AG04449 (cell line): ENCODE measurements around the gene PLPP6.

ENCODE experiments used
- CTCF ChIA-PET: fragments of 350-600 bp; formaldehyde crosslinking; extraction: SDS; loops from one replicate; lab custom pipeline; 2021; ENCODE audit warnings: antibody characterized with exemption; lab: Yijun Ruan, JAX
- POLR2A ChIA-PET: fragments of 400-600, 350-600 bp; formaldehyde crosslinking; extraction: SDS; loops from one replicate; lab custom pipeline; 2020; ENCODE audit warnings: antibody characterized with exemption, inconsistent platforms; lab: Yijun Ruan, JAX
- DNase-seq: peaks from one replicate; pipeline ENCODE4 v3.0.0-alpha.2; 2010; ENCODE audit warnings: low read depth, low spot score
- H3K4me3 ChIP-seq: 2 replicates; pipeline ENCODE4 v1.5.1; 2011; ENCODE audit warnings: low read depth, mild to moderate bottlenecking, control low read depth, low read length
- CTCF ChIP-seq: IDR thresholded peaks from one replicate; pipeline ENCODE4 v1.5.1; 2011; ENCODE audit warnings: mild to moderate bottlenecking, moderate library complexity, low read length, control low read depth, inconsistent platforms; ENCODE audit not compliant: insufficient read depth; ENCODE audit errors: missing control alignments

The PLPP6 gene

GRCh38 chr9:4706021-4706420 lies 43.9 kb downstream of the PLPP6 start:
- CTCF ChIA-PET = no interaction called here

GRCh38 chr9:4706971-4707622 lies 45.0 kb downstream of the PLPP6 start:
- H3K4me3 ChIP-seq = no peak overlapping the region
- ChIA-PET CTCF (interaction anchor here (1.3 kb wide), 1 partner anchor 324 kb away, joined by 5 read pairs; no protein-coding TSS in a partner anchor), POLR2A (no interaction called here)
- no peak for DNase-seq
- no peak for TF ChIP-seq CTCF

More at GRCh38 chr9:4706021-4706420, 43.9 kb downstream of the PLPP6 start:
- POLR2A ChIA-PET = no interaction called here
- DNase-seq = no peak
- TF ChIP-seq CTCF = no peak
- no peak overlapping the region for H3K4me3 ChIP-seq

DNA sequence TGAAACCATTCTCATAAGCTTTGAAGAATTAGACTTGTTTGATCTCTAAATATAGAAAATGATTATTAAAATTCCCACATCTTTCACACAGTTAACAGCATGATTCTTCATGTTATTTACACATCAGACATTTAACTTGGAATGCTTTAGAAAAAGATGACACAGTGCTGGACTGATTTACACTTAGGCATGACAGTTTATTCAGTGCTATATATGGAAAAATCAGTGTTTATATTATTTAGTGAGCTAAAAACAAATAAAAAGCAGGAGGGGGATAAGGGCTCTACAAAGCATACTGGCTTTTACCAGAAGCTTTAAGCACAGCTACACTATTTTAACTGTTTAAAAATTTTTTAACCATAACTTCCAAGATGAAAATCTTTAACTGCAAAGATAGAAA lies 47.3 kb downstream of the PLPP6 start:
- no peak for TF ChIP-seq CTCF
- DNase-seq = no peak
- CTCF ChIA-PET = interaction anchor here (1.0 to 1.3 kb wide), 2 partner anchors 14 to 29 kb away, joined by 3 read pairs; no protein-coding TSS in a partner anchor
- POLR2A ChIA-PET = no interaction called here
- H3K4me3 ChIP-seq = no peak overlapping the region

GRCh38 chr9:4713849-4714248 lies 51.8 kb downstream of the PLPP6 start:
- DNase-seq = no peak
- POLR2A ChIA-PET = interaction anchor here (1.1 kb wide), 1 partner anchor 27 kb away, joined by 3 read pairs; the partner anchor contains the start of gene AK3
- CTCF ChIA-PET = interaction anchor here (1.1 kb wide), 1 partner anchor 22 kb away, joined by 3 read pairs; no protein-coding TSS in a partner anchor
- no peak overlapping the region for H3K4me3 ChIP-seq
- no peak for TF ChIP-seq CTCF

GRCh38 chr9:4714266-4715016 lies 52.3 kb downstream of the PLPP6 start:
- no peak overlapping the region for H3K4me3 ChIP-seq
- no peak for TF ChIP-seq CTCF
- POLR2A ChIA-PET = no interaction called here
- CTCF ChIA-PET = interaction anchor here (1.1 kb wide), 1 partner anchor 23 kb away, joined by 3 read pairs; no protein-coding TSS in a partner anchor
- DNase-seq = no peak
